IMR-90 (cell line): ENCODE data around the gene IGF1R. TPM values are rescaled to one million over a fixed set of nuclear protein-coding genes. Genes with fewer than 3 reads are reported as not detected.

Experiments used
- ATAC-seq: fragments of 200-7000 bp; cut with Tn5 transposase; 2 replicates; pipeline ENCODE4 v1.9.1; 2020; ENCODE audit warnings: low read depth, mild to moderate bottlenecking, moderate library complexity
- BruUV-seq: library from RNA; stranded (reverse); fragments of 400-500 nt; replicated peaks from 2 replicates; lab custom pipeline; 2021; lab: Mats Ljungman, UMichigan
- CTCF ChIA-PET: fragments of 300-600 bp; formaldehyde crosslinking; extraction: SDS; loops from one replicate; lab custom pipeline; 2021; ENCODE audit warnings: antibody characterized with exemption; lab: Yijun Ruan, JAX
- POLR2A ChIA-PET: fragments of 300-600 bp; sonication (Branson Sonifier 250); formaldehyde crosslinking; loops from one replicate; lab custom pipeline; 2022; ENCODE audit warnings: antibody characterized with exemption; ENCODE audit not compliant: unreplicated experiment; lab: Charles Lee
- DNase-seq: peaks from one replicate; pipeline ENCODE4 v3.0.0; 2013
- H2AFZ ChIP-seq: replicated peaks from 2 replicates; pipeline ENCODE3; 2013; ENCODE audit warnings: low read length, mild to moderate bottlenecking; ENCODE audit not compliant: poor library complexity
- H2AK5ac ChIP-seq: 2 replicates; pipeline ENCODE4 v1.6.1; 2013; ENCODE audit warnings: low read depth, low read length, inconsistent platforms
- H2AK9ac ChIP-seq: replicated peaks from 2 replicates; pipeline ENCODE3; 2013; ENCODE audit warnings: mild to moderate bottlenecking, low read depth, low read length, moderate library complexity; ENCODE audit not compliant: poor library complexity
- H2BK120ac ChIP-seq: 2 replicates; pipeline ENCODE4 v1.6.1; 2013; ENCODE audit warnings: low read depth, low read length, inconsistent platforms
- H2BK15ac ChIP-seq: 3 replicates; pipeline ENCODE4 v1.6.1; 2013; ENCODE audit warnings: low read depth, low read length, inconsistent platforms
- H2BK20ac ChIP-seq: 2 replicates; pipeline ENCODE4 v1.6.1; 2013; ENCODE audit warnings: low read depth, mild to moderate bottlenecking, inconsistent platforms, low read length, moderate library complexity
- H2BK5ac ChIP-seq: 2 replicates; pipeline ENCODE4 v1.6.1; 2013; ENCODE audit warnings: mild to moderate bottlenecking, low read depth, low read length, inconsistent platforms; ENCODE audit not compliant: poor library complexity, severe bottlenecking
- H3K14ac ChIP-seq: replicated peaks from 2 replicates; pipeline ENCODE4 v1.6.1; 2013; ENCODE audit warnings: low read depth, low read length, inconsistent platforms
- H3K18ac ChIP-seq: 2 replicates; pipeline ENCODE4 v1.6.1; 2013; ENCODE audit warnings: low read depth, low read length, control low read depth
- H3K23ac ChIP-seq: 2 replicates; pipeline ENCODE4 v1.6.1; 2013; ENCODE audit warnings: low read depth, low read length, inconsistent platforms
- H3K27ac ChIP-seq: 2 replicates; pipeline ENCODE4 v1.5.1; 2013; ENCODE audit warnings: mild to moderate bottlenecking, control low read depth, low read length; ENCODE audit not compliant: insufficient read depth
- H3K27me3 ChIP-seq: 2 replicates; pipeline ENCODE4 v1.6.1; 2013; ENCODE audit warnings: low read length; ENCODE audit not compliant: control insufficient read depth, insufficient read depth
- H3K36me3 ChIP-seq: 2 replicates; pipeline ENCODE4 v1.6.1; 2013; ENCODE audit warnings: low read length, mixed read lengths; ENCODE audit not compliant: control insufficient read depth, insufficient read depth
- H3K4ac ChIP-seq: 2 replicates; pipeline ENCODE4 v1.6.1; 2013; ENCODE audit warnings: low read depth, low read length, inconsistent platforms
- H3K4me1 ChIP-seq: 2 replicates; pipeline ENCODE4 v1.6.1; 2013; ENCODE audit warnings: low read length, mixed read lengths; ENCODE audit not compliant: control insufficient read depth, insufficient read depth
- H3K4me2 ChIP-seq: 2 replicates; pipeline ENCODE4 v1.6.1; 2013; ENCODE audit warnings: low read depth, mild to moderate bottlenecking, control low read depth, low read length, moderate library complexity
- H3K4me3 ChIP-seq: 2 replicates; pipeline ENCODE4 v1.5.1; 2013; ENCODE audit warnings: low read depth, mild to moderate bottlenecking, control low read depth, low read length, moderate library complexity; ENCODE audit not compliant: insufficient read depth
- H3K56ac ChIP-seq: 2 replicates; pipeline ENCODE4 v1.6.1; 2013; ENCODE audit warnings: low read length, inconsistent platforms; ENCODE audit not compliant: insufficient read depth; ENCODE audit errors: extremely low read depth
- H3K79me1 ChIP-seq, 2 experiments: 2 replicates each; pipeline ENCODE4 v1.6.1; 2013; ENCODE audit warnings: low read length in 2 of 2, inconsistent platforms in 1 of 2, low read depth in 1 of 2
- H3K9ac ChIP-seq: 2 replicates; pipeline ENCODE4 v1.6.1; 2013; ENCODE audit warnings: low read depth, low read length, control low read depth
- H3K9me1 ChIP-seq: 2 replicates; pipeline ENCODE4 v1.6.1; 2013; ENCODE audit warnings: low read length, inconsistent platforms; ENCODE audit not compliant: insufficient read depth
- H3K9me3 ChIP-seq: 2 replicates; pipeline ENCODE4 v1.6.1; 2013; ENCODE audit warnings: low read length; ENCODE audit not compliant: control insufficient read depth, insufficient read depth
- H4K20me1 ChIP-seq: 2 replicates; pipeline ENCODE4 v1.6.1; 2013; ENCODE audit warnings: low read length, inconsistent platforms; ENCODE audit not compliant: insufficient read depth
- H4K5ac ChIP-seq: 2 replicates; pipeline ENCODE4 v1.6.1; 2013; ENCODE audit warnings: mild to moderate bottlenecking, low read depth, low read length, control low read depth
- H4K8ac ChIP-seq, 2 experiments: 2 replicates each; pipeline ENCODE4 v1.6.1; 2013; ENCODE audit warnings: low read depth in 2 of 2, low read length in 2 of 2, control low read depth in 1 of 2, inconsistent platforms in 1 of 2
- H4K91ac ChIP-seq: 2 replicates; pipeline ENCODE4 v1.6.1; 2013; ENCODE audit warnings: low read depth, low read length, inconsistent platforms; ENCODE audit not compliant: insufficient read depth
- BHLHE40 ChIP-seq: fragments of 150-350 bp; IDR thresholded peaks from 2 replicates; pipeline ENCODE4 v1.6.1; 2016; ENCODE audit warnings: mild to moderate bottlenecking, low read depth, low read length
- CEBPB ChIP-seq: IDR thresholded peaks from 2 replicates; pipeline ENCODE4 v1.6.1; 2012; ENCODE audit warnings: low read depth, low read length, improper control_type of control experiment
- CHD1 ChIP-seq: IDR thresholded peaks from 2 replicates; pipeline ENCODE4 v1.6.1; 2012; ENCODE audit warnings: low read depth, low read length, improper control_type of control experiment
- FOS ChIP-seq: fragments of 150-350 bp; IDR thresholded peaks from 2 replicates; pipeline ENCODE4 v1.6.1; 2016; ENCODE audit warnings: low read depth, low read length
- MAFK ChIP-seq: IDR thresholded peaks from 2 replicates; pipeline ENCODE4 v1.6.1; 2012; ENCODE audit warnings: low read depth, low read length, improper control_type of control experiment
- MAZ ChIP-seq: IDR thresholded peaks from 2 replicates; pipeline ENCODE4 v1.6.1; 2012; ENCODE audit warnings: low read depth, mild to moderate bottlenecking, low read length, improper control_type of control experiment, moderate library complexity, borderline replicate concordance
- MXI1 ChIP-seq: IDR thresholded peaks from 2 replicates; pipeline ENCODE4 v1.6.1; 2012; ENCODE audit warnings: low read depth, mild to moderate bottlenecking, low read length, moderate library complexity, borderline replicate concordance
- NFE2L2 ChIP-seq: fragments of 150-350 bp; IDR thresholded peaks from 2 replicates; pipeline ENCODE4 v1.6.1; 2016; ENCODE audit warnings: low read depth, mild to moderate bottlenecking, low read length
- POLR2A ChIP-seq: IDR thresholded peaks from 2 replicates; pipeline ENCODE4 v1.6.1; 2012; ENCODE audit warnings: mild to moderate bottlenecking, low read depth, low read length
- RAD21 ChIP-seq: IDR thresholded peaks from 2 replicates; pipeline ENCODE4 v1.6.1; 2012; ENCODE audit warnings: low read length, improper control_type of control experiment
- RCOR1 ChIP-seq: IDR thresholded peaks from 2 replicates; pipeline ENCODE4 v1.6.1; 2012; ENCODE audit warnings: mild to moderate bottlenecking, low read length, improper control_type of control experiment; ENCODE audit not compliant: insufficient replicate concordance
- RFX5 ChIP-seq: IDR thresholded peaks from 2 replicates; pipeline ENCODE4 v1.8.0; 2012; ENCODE audit warnings: low read depth, mild to moderate bottlenecking, low read length, moderate library complexity
- SMC3 ChIP-seq: fragments of 150-350 bp; IDR thresholded peaks from 2 replicates; pipeline ENCODE4 v1.6.1; 2016; ENCODE audit warnings: low read depth, mild to moderate bottlenecking, antibody characterized with exemption, low read length, moderate library complexity
- WGBS, 2 experiments: methylation state at CpG; one replicate each; pipeline versions ENCODE4 v1.1.5 to v1.1.7; 2013; ENCODE audit warnings: missing lambda C conversion rate in 2 of 2; ENCODE audit not compliant: insufficient read length in 1 of 2; ENCODE audit errors: extremely low coverage in 2 of 2; 5-methylcytosine and 5-hydroxymethylcytosine counted together
- dilution Hi-C: fragments of 300-500 bp; cut with HindIII; formaldehyde crosslinking; loops from one replicate; pipeline ENCODE4 v1.14.3; 2018; ENCODE audit warnings: low sequenced_read_pairs; ENCODE audit not compliant: unreplicated experiment
- in situ Hi-C: fragments of 300-500 bp; cut with MboI; formaldehyde crosslinking; loops from 3 replicates; pipeline ENCODE4 v1.14.3; 2019; ENCODE audit warnings: low sequenced_read_pairs, inconsistent platforms, mixed read lengths
- intact Hi-C: fragments of 100-400 bp; cut with micrococcal nuclease; formaldehyde crosslinking; loops from 2 replicates; pipeline ENCODE4 v1.10.0; 2022
- polyA plus RNA-seq, 3 experiments: library from polyadenylated mRNA; depleted of rRNA; stranded (reverse); fragments of >200 nt; gene quantifications; 2 replicates each; pipeline ENCODE4 v1.2.3, GENCODE V29; 2012; ENCODE audit warnings: low replicate concordance in 1 of 3
- total RNA-seq: library from RNA; depleted of rRNA; stranded (reverse); fragments of >200 nt; gene quantifications from 2 replicates; pipeline ENCODE4 v1.2.3, GENCODE V29; 2012
- TF ChIP-seq, protein P1 (sequence below): fragments of 150-350 bp; IDR thresholded peaks from 2 replicates; pipeline ENCODE4 v1.6.1; 2017; ENCODE audit warnings: mild to moderate bottlenecking, antibody characterized with exemption, low read length, low read depth
- TF ChIP-seq, protein P2 (sequence below): conservative IDR thresholded peaks from 2 replicates; pipeline ENCODE4 v1.5.1; 2012; ENCODE audit warnings: mild to moderate bottlenecking, low read depth, low read length, improper control_type of control experiment
- TF ChIP-seq, protein P3 (sequence below): fragments of 150-350 bp; IDR thresholded peaks from 2 replicates; pipeline ENCODE4 v1.6.1; 2016; ENCODE audit warnings: low read depth, mild to moderate bottlenecking, low read length, moderate library complexity, borderline replicate concordance

The IGF1R gene
- total and polyA plus RNA-seq, 2 of the 4 experiments (the other 2 are of a cell fraction): 24.0 to 24.9 TPM

DNA sequence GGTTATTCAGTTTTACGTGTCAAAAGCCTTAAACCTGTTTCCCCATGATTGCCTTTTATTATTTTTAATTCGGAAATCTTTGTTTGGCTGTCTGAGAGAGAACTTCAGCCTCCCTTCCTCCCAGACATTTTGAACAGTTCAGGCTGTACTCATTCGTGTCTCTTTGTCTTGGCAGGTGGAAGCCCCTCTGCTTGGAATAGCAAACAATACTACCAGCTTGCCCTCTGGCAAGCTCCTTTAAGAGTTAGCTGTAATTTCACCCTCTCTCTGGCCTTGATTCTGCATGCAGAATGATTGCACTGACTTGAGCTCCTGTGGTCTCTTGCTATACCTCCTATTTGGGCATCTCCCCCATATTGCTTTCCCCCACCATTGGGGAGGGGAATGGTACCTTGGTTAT, 11.7 kb downstream of the IGF1R start:
- Histone ChIP-seq H4K20me1 (peaks cover 94% of the 10 kb centered on the region), H2BK120ac (no peak overlapping the region), H3K79me1 (peaks cover 9 to 79% of the 10 kb centered on the region in 2 experiments; a peak in 3 of 4 replicates), H3K4me2 (no peak overlapping the region), H3K4me1 (peaks cover 18% of the 10 kb centered on the region), H3K9me1 (peaks cover 23% of the 10 kb centered on the region), H3K56ac (no peak overlapping the region), H2BK5ac (no peak overlapping the region), H2AK5ac (no peak overlapping the region), H3K9ac (no peak overlapping the region), H3K9me3 (no peaks in the 10 kb centered on the region), H4K8ac (no peak overlapping the region), H3K14ac (no peak overlapping the region), H3K23ac (no peak overlapping the region), H3K27me3 (no peaks in the 10 kb centered on the region), H3K4ac (no peak overlapping the region), H4K91ac (no peak overlapping the region), H3K18ac (no peak overlapping the region), H3K36me3 (peaks cover 3% of the 10 kb centered on the region), H2BK15ac (no peak overlapping the region), H2AFZ (no peak overlapping the region), H4K5ac (no peak overlapping the region), H3K27ac (no peak overlapping the region), H2AK9ac (no peak overlapping the region), H2BK20ac (no peak overlapping the region), H3K4me3 (no peak overlapping the region)
- DNase-seq (no peak), ATAC-seq (no peak)
- in situ Hi-C loops: no loop called here
- ChIA-PET CTCF (interaction anchor here (0.5 to 1.6 kb wide), 14 partner anchors 8 to 1232 kb away, joined by 3 to 5 read pairs (median 3); no protein-coding TSS in a partner anchor), POLR2A (no interaction called here)
- intact Hi-C loops: no loop called here
- TF ChIP-seq SMC3: no peak
- TF ChIP-seq MXI1: no peak
- TF ChIP-seq, protein P1, sequence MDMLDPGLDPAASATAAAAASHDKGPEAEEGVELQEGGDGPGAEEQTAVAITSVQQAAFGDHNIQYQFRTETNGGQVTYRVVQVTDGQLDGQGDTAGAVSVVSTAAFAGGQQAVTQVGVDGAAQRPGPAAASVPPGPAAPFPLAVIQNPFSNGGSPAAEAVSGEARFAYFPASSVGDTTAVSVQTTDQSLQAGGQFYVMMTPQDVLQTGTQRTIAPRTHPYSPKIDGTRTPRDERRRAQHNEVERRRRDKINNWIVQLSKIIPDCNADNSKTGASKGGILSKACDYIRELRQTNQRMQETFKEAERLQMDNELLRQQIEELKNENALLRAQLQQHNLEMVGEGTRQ: no peak
- TF ChIP-seq CEBPB: no peak
- no peak for TF ChIP-seq FOS
- no peak for TF ChIP-seq POLR2A
- TF ChIP-seq CHD1: no peak
- no peak for TF ChIP-seq MAFK
- TF ChIP-seq RFX5: no peak
- no peak for TF ChIP-seq RCOR1
- TF ChIP-seq, protein P2, sequence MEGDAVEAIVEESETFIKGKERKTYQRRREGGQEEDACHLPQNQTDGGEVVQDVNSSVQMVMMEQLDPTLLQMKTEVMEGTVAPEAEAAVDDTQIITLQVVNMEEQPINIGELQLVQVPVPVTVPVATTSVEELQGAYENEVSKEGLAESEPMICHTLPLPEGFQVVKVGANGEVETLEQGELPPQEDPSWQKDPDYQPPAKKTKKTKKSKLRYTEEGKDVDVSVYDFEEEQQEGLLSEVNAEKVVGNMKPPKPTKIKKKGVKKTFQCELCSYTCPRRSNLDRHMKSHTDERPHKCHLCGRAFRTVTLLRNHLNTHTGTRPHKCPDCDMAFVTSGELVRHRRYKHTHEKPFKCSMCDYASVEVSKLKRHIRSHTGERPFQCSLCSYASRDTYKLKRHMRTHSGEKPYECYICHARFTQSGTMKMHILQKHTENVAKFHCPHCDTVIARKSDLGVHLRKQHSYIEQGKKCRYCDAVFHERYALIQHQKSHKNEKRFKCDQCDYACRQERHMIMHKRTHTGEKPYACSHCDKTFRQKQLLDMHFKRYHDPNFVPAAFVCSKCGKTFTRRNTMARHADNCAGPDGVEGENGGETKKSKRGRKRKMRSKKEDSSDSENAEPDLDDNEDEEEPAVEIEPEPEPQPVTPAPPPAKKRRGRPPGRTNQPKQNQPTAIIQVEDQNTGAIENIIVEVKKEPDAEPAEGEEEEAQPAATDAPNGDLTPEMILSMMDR: no peak
- no peak for TF ChIP-seq NFE2L2
- no peak for TF ChIP-seq RAD21
- TF ChIP-seq MAZ: no peak
- TF ChIP-seq, protein P3, sequence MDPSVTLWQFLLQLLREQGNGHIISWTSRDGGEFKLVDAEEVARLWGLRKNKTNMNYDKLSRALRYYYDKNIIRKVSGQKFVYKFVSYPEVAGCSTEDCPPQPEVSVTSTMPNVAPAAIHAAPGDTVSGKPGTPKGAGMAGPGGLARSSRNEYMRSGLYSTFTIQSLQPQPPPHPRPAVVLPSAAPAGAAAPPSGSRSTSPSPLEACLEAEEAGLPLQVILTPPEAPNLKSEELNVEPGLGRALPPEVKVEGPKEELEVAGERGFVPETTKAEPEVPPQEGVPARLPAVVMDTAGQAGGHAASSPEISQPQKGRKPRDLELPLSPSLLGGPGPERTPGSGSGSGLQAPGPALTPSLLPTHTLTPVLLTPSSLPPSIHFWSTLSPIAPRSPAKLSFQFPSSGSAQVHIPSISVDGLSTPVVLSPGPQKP: no peak
- no peak for TF ChIP-seq BHLHE40
- BruUV-seq: no TSS peak
- dilution Hi-C loops: no loop called here
- WGBS, 2 experiments: 83% methylated on average over 1 of the region's 3 CpGs; no CpG with 5 or more reads in 1 of the 2 experiments
